ENCODE results near the gene GTF2IRD1.
A peak's percentile ranks its signal among the peaks of the same experiment; 100 is the strongest.
"Not testable (repeated sequence)": the region's sequence is repeated elsewhere in the genome, so short reads cannot be mapped to it uniquely, and the experiment has no call there.

The GTF2IRD1 gene

DNA sequence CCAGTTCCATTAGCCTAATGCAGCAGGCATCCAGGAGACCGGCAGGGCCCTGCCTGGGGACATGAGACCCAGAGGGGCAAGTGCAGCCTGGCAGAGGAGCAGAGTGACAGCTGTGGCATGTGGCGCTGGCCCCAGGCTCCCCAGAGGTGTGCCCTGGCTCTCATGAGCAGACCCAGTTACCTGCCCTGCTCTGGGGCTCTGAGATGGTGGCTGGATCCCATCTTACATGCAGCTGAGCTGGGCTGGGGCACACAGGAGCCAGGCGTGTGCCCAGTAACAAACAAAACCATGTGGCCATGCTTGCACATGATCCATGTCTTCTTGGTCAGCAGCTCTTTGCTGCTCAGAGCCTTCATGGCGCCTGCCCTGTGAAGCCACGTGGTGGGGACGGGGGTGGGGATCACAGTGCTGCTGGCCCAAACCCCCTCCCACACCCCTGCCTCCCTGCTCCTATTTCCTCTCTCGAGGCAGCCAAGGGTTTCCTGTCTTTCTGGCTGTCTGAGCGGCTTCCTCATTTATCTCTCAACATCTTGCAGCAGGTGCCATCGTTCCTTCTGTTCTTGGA is 163.6 kb downstream of the GTF2IRD1 start:
- Histone ChIP-seq H3K9me3 (ENCODE audit: control insufficient read depth, low read length) (no peaks in the 10 kb centered on the region), H3K9ac (ENCODE audit: low read length) (no peak overlapping the region), H3K27me3 (replicated peaks; ENCODE audit: control insufficient read depth, insufficient read depth, low read length) (no peaks in the 10 kb centered on the region), H3K4me1 (ENCODE audit: control insufficient read depth, insufficient read depth, low read length) (peaks cover 6% of the 10 kb centered on the region), H3K4me3 (ENCODE audit: low read length) (no peak overlapping the region), H3K36me3 (ENCODE audit: control insufficient read depth, insufficient read depth, low read length, severe bottlenecking) (no peaks in the 10 kb centered on the region)
- no peak for DNase-seq (ENCODE audit: low read depth)

- Histone ChIP-seq H3K36me3 (ENCODE audit: control insufficient read depth, insufficient read depth, low read length, severe bottlenecking) (no peaks in the 10 kb centered on the region), H3K4me1 (ENCODE audit: control insufficient read depth, insufficient read depth, low read length) (no peaks in the 10 kb centered on the region), H3K9ac (ENCODE audit: low read length) (no peak overlapping the region), H3K4me3 (ENCODE audit: low read length) (no peak overlapping the region), H3K27me3 (replicated peaks; ENCODE audit: control insufficient read depth, insufficient read depth, low read length) (no peaks in the 10 kb centered on the region), H3K9me3 (ENCODE audit: control insufficient read depth, low read length) (no peaks in the 10 kb centered on the region)
- no peak for DNase-seq (ENCODE audit: low read depth)
These were observed 165.6 kb downstream of the GTF2IRD1 start for GRCh38 chr7:74619235-74619860.

GRCh38 chr7:74622228-74622749 is 168.6 kb downstream of the GTF2IRD1 start:
- no peaks in the 10 kb centered on the region for H3K36me3 ChIP-seq (ENCODE audit: control insufficient read depth, insufficient read depth, low read length, severe bottlenecking)
- H3K9me3 ChIP-seq (ENCODE audit: control insufficient read depth, low read length) = no peaks in the 10 kb centered on the region
- no peaks in the 10 kb centered on the region for H3K27me3 ChIP-seq (replicated peaks; ENCODE audit: control insufficient read depth, insufficient read depth, low read length)
- peaks cover 3% of the 10 kb centered on the region for H3K4me1 ChIP-seq (ENCODE audit: control insufficient read depth, insufficient read depth, low read length)
- no peak for DNase-seq (ENCODE audit: low read depth)
- H3K9ac ChIP-seq (ENCODE audit: low read length) = no peak overlapping the region
- no peak overlapping the region for H3K4me3 ChIP-seq (ENCODE audit: low read length)

DNA sequence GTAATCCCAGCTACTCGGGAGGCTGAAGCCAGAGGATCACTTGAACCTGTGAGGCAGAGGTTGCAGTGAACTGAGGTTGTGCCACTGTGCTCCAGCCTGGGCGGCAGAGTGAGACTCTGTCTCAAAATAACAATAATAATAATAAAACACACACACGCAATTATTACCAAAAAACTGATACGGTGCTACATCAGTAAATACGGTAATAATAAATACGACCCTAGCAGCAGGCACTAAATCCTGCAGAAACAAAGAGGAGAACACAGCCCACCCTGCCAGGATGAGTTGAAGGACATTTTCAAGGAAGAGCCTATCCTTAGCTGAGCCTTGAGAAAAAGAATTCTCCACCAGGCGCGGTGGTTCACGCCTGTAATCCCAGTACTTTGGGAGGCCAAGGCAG is 169.4 kb downstream of the GTF2IRD1 start:
- no peak for DNase-seq (ENCODE audit: low read depth)
- Histone ChIP-seq H3K9me3 (ENCODE audit: control insufficient read depth, low read length) (no peaks in the 10 kb centered on the region), H3K27me3 (replicated peaks; ENCODE audit: control insufficient read depth, insufficient read depth, low read length) (no peaks in the 10 kb centered on the region), H3K4me3 (ENCODE audit: low read length) (no peak overlapping the region), H3K36me3 (ENCODE audit: control insufficient read depth, insufficient read depth, low read length, severe bottlenecking) (no peaks in the 10 kb centered on the region), H3K4me1 (ENCODE audit: control insufficient read depth, insufficient read depth, low read length) (peaks cover 11% of the 10 kb centered on the region), H3K9ac (ENCODE audit: low read length) (no peak overlapping the region)

GRCh38 chr7:74625446-74625845 is 171.7 kb downstream of the GTF2IRD1 start:
- no peak overlapping the region for H3K9ac ChIP-seq (ENCODE audit: low read length)
- H3K4me1 ChIP-seq (ENCODE audit: control insufficient read depth, insufficient read depth, low read length) = peaks cover 21% of the 10 kb centered on the region
- H3K36me3 ChIP-seq (ENCODE audit: control insufficient read depth, insufficient read depth, low read length, severe bottlenecking) = no peaks in the 10 kb centered on the region
- no peaks in the 10 kb centered on the region for H3K27me3 ChIP-seq (replicated peaks; ENCODE audit: control insufficient read depth, insufficient read depth, low read length)
- peak; percentile 88 for DNase-seq (ENCODE audit: low read depth)
- H3K4me3 ChIP-seq (ENCODE audit: low read length) = no peak overlapping the region
- H3K9me3 ChIP-seq (ENCODE audit: control insufficient read depth, low read length) = no peaks in the 10 kb centered on the region

- Histone ChIP-seq H3K9me3 (ENCODE audit: control insufficient read depth, low read length) (no peaks in the 10 kb centered on the region), H3K4me3 (ENCODE audit: low read length) (peak overlapping the region; percentile 69), H3K27me3 (replicated peaks; ENCODE audit: control insufficient read depth, insufficient read depth, low read length) (no peaks in the 10 kb centered on the region), H3K4me1 (ENCODE audit: control insufficient read depth, insufficient read depth, low read length) (peaks cover 32% of the 10 kb centered on the region), H3K9ac (ENCODE audit: low read length) (peak overlapping the region; percentile 78), H3K36me3 (ENCODE audit: control insufficient read depth, insufficient read depth, low read length, severe bottlenecking) (no peaks in the 10 kb centered on the region)
- DNase-seq (ENCODE audit: low read depth) = peak; percentile 89
These were observed 174.1 kb downstream of the GTF2IRD1 start for GRCh38 chr7:74627661-74628411.

DNA sequence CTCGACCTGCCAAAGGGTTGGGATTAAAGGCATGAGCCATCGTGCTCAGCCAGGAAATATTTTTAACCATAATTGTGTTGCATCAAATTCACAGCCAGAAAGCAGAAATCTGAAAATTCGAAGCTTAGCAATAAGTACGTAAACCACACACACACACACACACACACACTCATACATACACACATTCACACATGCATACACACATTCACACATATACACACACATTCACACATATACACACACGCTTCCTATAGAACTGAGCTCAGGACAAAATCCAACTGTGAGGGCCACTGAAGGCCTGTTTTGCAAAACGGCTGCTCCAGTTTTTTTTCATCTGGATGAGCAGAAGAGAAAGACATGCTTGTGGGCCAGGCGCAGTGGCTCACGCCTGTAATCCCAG is 178.8 kb downstream of the GTF2IRD1 start:
- H3K4me1 ChIP-seq (ENCODE audit: control insufficient read depth, insufficient read depth, low read length) = peaks cover 43% of the 10 kb centered on the region
- no peak for DNase-seq (ENCODE audit: low read depth)
- H3K36me3 ChIP-seq (ENCODE audit: control insufficient read depth, insufficient read depth, low read length, severe bottlenecking) = no peaks in the 10 kb centered on the region
- H3K4me3 ChIP-seq (ENCODE audit: low read length) = no peak overlapping the region
- H3K9me3 ChIP-seq (ENCODE audit: control insufficient read depth, low read length) = no peaks in the 10 kb centered on the region
- no peak overlapping the region for H3K9ac ChIP-seq (ENCODE audit: low read length)
- no peaks in the 10 kb centered on the region for H3K27me3 ChIP-seq (replicated peaks; ENCODE audit: control insufficient read depth, insufficient read depth, low read length)

GRCh38 chr7:74633451-74633921 is 179.8 kb downstream of the GTF2IRD1 start:
- Histone ChIP-seq H3K4me1 (ENCODE audit: control insufficient read depth, insufficient read depth, low read length) (peaks cover 34% of the 10 kb centered on the region), H3K9me3 (ENCODE audit: control insufficient read depth, low read length) (no peaks in the 10 kb centered on the region), H3K9ac (ENCODE audit: low read length) (no peak overlapping the region), H3K27me3 (replicated peaks; ENCODE audit: control insufficient read depth, insufficient read depth, low read length) (no peaks in the 10 kb centered on the region), H3K4me3 (ENCODE audit: low read length) (no peak overlapping the region), H3K36me3 (ENCODE audit: control insufficient read depth, insufficient read depth, low read length, severe bottlenecking) (no peaks in the 10 kb centered on the region)
- DNase-seq (ENCODE audit: low read depth) = no peak

- Histone ChIP-seq H3K9ac (ENCODE audit: low read length) (no peak overlapping the region), H3K4me1 (ENCODE audit: control insufficient read depth, insufficient read depth, low read length) (peaks cover 17% of the 10 kb centered on the region), H3K4me3 (ENCODE audit: low read length) (no peak overlapping the region), H3K27me3 (replicated peaks; ENCODE audit: control insufficient read depth, insufficient read depth, low read length) (no peaks in the 10 kb centered on the region), H3K9me3 (ENCODE audit: control insufficient read depth, low read length) (no peaks in the 10 kb centered on the region), H3K36me3 (ENCODE audit: control insufficient read depth, insufficient read depth, low read length, severe bottlenecking) (no peaks in the 10 kb centered on the region)
- DNase-seq (ENCODE audit: low read depth) = no peak
These were observed 184.0 kb downstream of the GTF2IRD1 start for GRCh38 chr7:74637745-74638144.

- H3K27me3 ChIP-seq (replicated peaks; ENCODE audit: control insufficient read depth, insufficient read depth, low read length); H3K9me3 ChIP-seq (ENCODE audit: control insufficient read depth, low read length); H3K4me1 ChIP-seq (ENCODE audit: control insufficient read depth, insufficient read depth, low read length); H3K9ac ChIP-seq (ENCODE audit: low read length); H3K36me3 ChIP-seq (ENCODE audit: control insufficient read depth, insufficient read depth, low read length, severe bottlenecking): not testable (repeated sequence)
- H3K4me3 ChIP-seq (ENCODE audit: low read length) = peak overlapping the region; percentile 71
- DNase-seq (ENCODE audit: low read depth) = peak; percentile 45
These were observed 196.3 kb downstream of the GTF2IRD1 start for GRCh38 chr7:74650055-74650454.

- not testable (repeated sequence) for H3K9ac ChIP-seq (ENCODE audit: low read length); DNase-seq (ENCODE audit: low read depth); H3K9me3 ChIP-seq (ENCODE audit: control insufficient read depth, low read length); H3K36me3 ChIP-seq (ENCODE audit: control insufficient read depth, insufficient read depth, low read length, severe bottlenecking); H3K27me3 ChIP-seq (replicated peaks; ENCODE audit: control insufficient read depth, insufficient read depth, low read length); H3K4me1 ChIP-seq (ENCODE audit: control insufficient read depth, insufficient read depth, low read length)
- H3K4me3 ChIP-seq (ENCODE audit: low read length) = peak overlapping the region; percentile 71
These were observed 196.9 kb downstream of the GTF2IRD1 start for GRCh38 chr7:74650493-74651132.

Measured in adipocyte (in vitro differentiated cells).